Eye (tissue), 1 donor: ENCODE results near the gene BCL7C.
"Not testable (repeated sequence)": the region's sequence is repeated elsewhere in the genome, so short reads cannot be mapped to it uniquely, and the experiment has no call there.

Experiments
- DNase-seq: peaks from one replicate; pipeline ENCODE4 v3.0.0-alpha.2; 2015

Gene BCL7C

GRCh38 chr16:30894540-30895368 is 877 bp upstream of the BCL7C start:
- peak; percentile 8 for DNase-seq

GRCh38 chr16:30893417-30893743 is 497 bp downstream of the BCL7C start:
- DNase-seq, result no peak

- DNase-seq, result no peak
Measured at GRCh38 chr16:30892670-30893416, 1.0 kb downstream of the BCL7C start.

GRCh38 chr16:30891043-30891823 is 2.6 kb downstream of the BCL7C start:
- DNase-seq, result not testable (repeated sequence)

- no peak for DNase-seq
Measured at GRCh38 chr16:30889721-30890120, 4.2 kb downstream of the BCL7C start.

- DNase-seq, result no peak
Measured at GRCh38 chr16:30888856-30889499, 4.9 kb downstream of the BCL7C start.

GRCh38 chr16:30887927-30888326 is 6.0 kb downstream of the BCL7C start:
- DNase-seq, result no peak

GRCh38 chr16:30886145-30886544 is 7.7 kb downstream of the BCL7C start:
- no peak for DNase-seq

GRCh38 chr16:30885196-30885595 is 8.7 kb downstream of the BCL7C start:
- no peak for DNase-seq

- DNase-seq, result no peak
Measured at GRCh38 chr16:30884760-30885159, 9.1 kb downstream of the BCL7C start.

GRCh38 chr16:30882429-30883310 is 11.2 kb downstream of the BCL7C start:
- DNase-seq, result no peak

- peak; percentile 37 for DNase-seq
Measured at GRCh38 chr16:30876867-30877266, 17.0 kb downstream of the BCL7C start.

- no peak for DNase-seq
Measured at GRCh38 chr16:30875871-30876801, 17.7 kb downstream of the BCL7C start.

- peak; percentile 97 for DNase-seq
Measured at GRCh38 chr16:30874821-30875717, 18.8 kb downstream of the BCL7C start.

- no peak for DNase-seq
Measured at GRCh38 chr16:30874244-30874820, 19.5 kb downstream of the BCL7C start.

GRCh38 chr16:30870904-30871303 is 23.0 kb downstream of the BCL7C start:
- no peak for DNase-seq

GRCh38 chr16:30867747-30868146 is 26.1 kb downstream of the BCL7C start:
- no peak for DNase-seq

- no peak for DNase-seq
Measured at GRCh38 chr16:30866031-30866430, 27.8 kb downstream of the BCL7C start.

- not testable (repeated sequence) for DNase-seq
Measured at GRCh38 chr16:30863178-30863577, 30.7 kb downstream of the BCL7C start.
